Measurements from ENCODE around the gene MYOM1.
"Not testable (repeated sequence)": the region's sequence is repeated elsewhere in the genome, so short reads cannot be mapped to it uniquely, and the experiment has no call there.

MYOM1 gene

GRCh38 chr18:3217948-3218647, 1.7 kb downstream of the MYOM1 start:
- peak; percentile 77 for DNase-seq

GRCh38 chr18:3216987-3217386, 2.8 kb downstream of the MYOM1 start:
- no peak for DNase-seq

- no peak for DNase-seq
Measured at GRCh38 chr18:3214855-3215637, 4.7 kb downstream of the MYOM1 start.

- DNase-seq = no peak
Measured at GRCh38 chr18:3213300-3214059, 6.3 kb downstream of the MYOM1 start.

- no peak for DNase-seq
Measured at GRCh38 chr18:3212657-3213056, 7.1 kb downstream of the MYOM1 start.

- no peak for DNase-seq
Measured at GRCh38 chr18:3211236-3211992, 8.4 kb downstream of the MYOM1 start.

GRCh38 chr18:3209859-3210569, 9.8 kb downstream of the MYOM1 start:
- no peak for DNase-seq

GRCh38 chr18:3207565-3207964, 12.2 kb downstream of the MYOM1 start:
- DNase-seq = no peak

- DNase-seq = no peak
Measured at GRCh38 chr18:3205239-3205638, 14.5 kb downstream of the MYOM1 start.

GRCh38 chr18:3199942-3200645, 19.7 kb downstream of the MYOM1 start:
- no peak for DNase-seq

GRCh38 chr18:3198260-3198860, 21.4 kb downstream of the MYOM1 start:
- not testable (repeated sequence) for DNase-seq

GRCh38 chr18:3194947-3195612, 24.7 kb downstream of the MYOM1 start:
- no peak for DNase-seq

GRCh38 chr18:3193331-3193730, 26.4 kb downstream of the MYOM1 start:
- DNase-seq = no peak

GRCh38 chr18:3192752-3193151, 27.0 kb downstream of the MYOM1 start:
- no peak for DNase-seq

GRCh38 chr18:3192286-3192685, 27.5 kb downstream of the MYOM1 start:
- DNase-seq = no peak

- DNase-seq = no peak
Measured at GRCh38 chr18:3190610-3191009, 29.2 kb downstream of the MYOM1 start.

GRCh38 chr18:3189884-3190283, 29.9 kb downstream of the MYOM1 start:
- no peak for DNase-seq

GRCh38 chr18:3186678-3187658, 32.8 kb downstream of the MYOM1 start:
- DNase-seq = no peak

GRCh38 chr18:3184275-3184963, 35.3 kb downstream of the MYOM1 start:
- DNase-seq = no peak
